SK-N-DZ (cell line): ENCODE measurements around the gene FGD4.

Experiments used
- DNase-seq: peaks from one replicate; pipeline ENCODE4 v3.0.0-alpha.2; 2015; ENCODE audit warnings: low spot score
- small RNA-seq, 2 experiments: library from RNA; depleted of rRNA; stranded (forward); fragments of <200 nt; gene quantifications; one replicate each; pipeline ENCODE3, GENCODE V24; 2014

Gene FGD4

GRCh38 chr12:32679091-32679919 lies 279.9 kb downstream of the FGD4 start, which contains the start of gene DNM1L:
Gene DNM1L, plus strand, starts transcription at chr12:32679301. Its CDS starts 63 bp downstream, at chr12:32679364.
- peak; percentile 99 for DNase-seq

DNA sequence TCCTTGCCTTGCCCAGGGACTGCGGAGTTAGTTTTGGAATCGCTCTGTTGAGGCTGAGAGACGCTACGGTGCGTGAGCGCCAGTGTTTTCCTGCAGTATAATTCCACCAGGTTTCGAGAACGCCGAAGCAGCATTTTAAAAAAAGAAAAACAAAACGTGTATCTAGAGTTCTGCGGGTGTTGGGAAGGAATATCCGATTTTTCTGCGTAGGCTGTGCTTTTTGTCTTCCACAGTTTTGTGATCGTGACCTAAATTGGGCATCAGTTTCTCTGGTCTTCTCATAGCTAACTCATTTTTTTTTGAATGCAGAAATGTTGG lies 280.5 kb downstream of the FGD4 start:
- no peak for DNase-seq

DNA sequence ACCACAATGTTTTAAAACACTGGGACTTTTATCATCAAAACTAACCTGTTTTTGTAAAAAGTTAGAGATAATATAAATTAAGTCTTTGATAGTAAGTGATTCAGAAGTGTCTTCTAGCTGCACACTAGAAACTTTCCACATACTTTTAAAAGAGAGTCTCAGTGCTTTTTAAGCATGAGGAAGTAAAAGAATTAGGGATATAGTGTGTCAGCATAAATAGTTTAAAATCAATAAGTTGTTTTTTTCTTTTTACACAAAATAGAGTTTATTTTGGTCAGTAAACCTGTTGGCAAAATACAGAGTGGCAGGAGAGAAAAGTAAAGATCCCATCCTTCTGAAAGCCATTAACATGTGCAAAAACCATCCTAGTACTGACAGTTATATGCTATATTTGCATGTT lies 281.4 kb downstream of the FGD4 start:
- no peak for DNase-seq

GRCh38 chr12:32681272-32681671 lies 281.9 kb downstream of the FGD4 start:
- no peak for DNase-seq

GRCh38 chr12:32686340-32686739 lies 287.0 kb downstream of the FGD4 start:
- no peak for DNase-seq

DNA sequence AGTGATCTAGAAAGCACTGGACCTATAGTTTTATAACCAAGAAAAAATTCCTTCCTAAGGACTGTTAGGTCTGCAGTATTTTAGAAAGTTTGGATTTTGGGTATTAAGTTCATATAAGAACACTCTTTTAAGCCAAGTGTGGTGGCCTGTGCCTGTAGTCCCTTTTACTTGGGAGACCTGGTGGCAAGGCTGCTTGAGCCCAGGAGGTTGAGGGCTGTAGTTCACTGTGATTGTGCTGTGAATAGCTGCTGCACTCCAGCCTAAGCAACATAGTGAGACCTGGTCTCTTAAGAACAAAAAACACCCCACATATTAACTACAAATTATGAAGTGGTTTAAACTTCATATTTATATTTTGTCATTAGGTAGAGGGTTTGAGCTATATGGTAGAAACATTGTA lies 289.4 kb downstream of the FGD4 start:
- no peak for DNase-seq

DNA sequence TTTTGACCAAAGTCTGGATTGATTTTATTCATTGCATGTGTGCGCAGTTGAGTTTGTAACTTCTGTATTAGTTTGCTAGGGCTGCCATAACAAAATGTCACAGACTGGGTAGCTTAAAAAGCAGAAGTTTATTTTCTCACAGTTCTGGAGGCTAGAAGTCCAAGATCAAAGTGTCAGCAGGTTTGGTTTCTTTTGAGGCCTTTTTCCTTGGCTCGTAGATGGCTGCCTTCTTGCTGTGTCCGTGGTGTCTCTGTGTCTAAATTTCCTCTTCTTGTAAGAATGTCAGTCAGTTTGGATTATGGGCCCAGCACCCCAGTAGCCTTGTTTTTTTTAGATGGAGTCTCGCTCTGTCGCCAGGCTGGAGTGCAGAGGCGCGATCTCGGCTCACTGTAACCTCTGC lies 291.6 kb downstream of the FGD4 start:
- DNase-seq = no peak

DNA sequence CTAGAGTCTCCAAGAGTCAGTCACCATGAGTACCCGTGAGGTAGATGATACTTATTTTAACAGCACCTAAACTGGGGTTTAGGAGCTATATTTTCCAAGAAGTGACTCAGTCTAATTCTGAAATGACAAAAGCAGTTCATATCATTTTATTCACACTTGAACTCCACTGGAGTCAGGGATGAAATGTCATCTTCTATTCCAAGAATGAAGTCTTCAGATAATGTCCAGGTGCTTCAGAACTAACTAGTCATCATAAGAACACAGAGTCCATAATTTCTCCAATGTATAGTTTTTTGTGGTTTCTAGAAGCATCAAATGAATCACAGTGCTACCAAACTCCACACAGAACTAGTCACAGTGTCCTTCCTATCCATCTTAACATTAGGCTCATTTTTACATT lies 293.0 kb downstream of the FGD4 start:
- DNase-seq = no peak

GRCh38 chr12:32693036-32693435 lies 293.7 kb downstream of the FGD4 start:
- no peak for DNase-seq

Small RNA genes lying within 50 kb of the gene (small RNA-seq; reads per million reads assigned to genes)
- gene RF00019 = 0 reads per million in 2 experiments
- 0 reads per million in 2 experiments for gene RNU6-494P
